OCI-LY1 (cell line): ENCODE results near the gene MRPS22.

Experiments
- H2AFZ ChIP-seq: fragments of 200-600 bp; sonication (generic), shearing (Covaris generic); 2 replicates; pipeline ENCODE4 v1.6.0; 2014; ENCODE audit warnings: antibody characterized with exemption, mild to moderate bottlenecking, low read length
- H3F3A ChIP-seq: fragments of 200-600 bp; sonication (generic), shearing (Covaris generic); 2 replicates; pipeline ENCODE4 v1.6.0; 2014; ENCODE audit warnings: mild to moderate bottlenecking, antibody characterized with exemption, low read length, moderate library complexity; ENCODE audit not compliant: insufficient read depth
- H3K27ac ChIP-seq: fragments of 200-600 bp; sonication (generic); 2 replicates; pipeline ENCODE4 v1.5.1; 2014; ENCODE audit warnings: low read length, mixed run types, mild to moderate bottlenecking, low read depth; ENCODE audit not compliant: poor library complexity, severe bottlenecking
- H3K27me3 ChIP-seq: fragments of 200-600 bp; sonication (generic); 2 replicates; pipeline ENCODE4 v1.6.0; 2014; ENCODE audit warnings: antibody characterized with exemption, mild to moderate bottlenecking, low read length, moderate library complexity; ENCODE audit not compliant: insufficient read depth
- H3K36me3 ChIP-seq: fragments of 200-600 bp; sonication (generic); 2 replicates; pipeline ENCODE4 v1.6.1; 2014; ENCODE audit warnings: mild to moderate bottlenecking, antibody characterized with exemption, low read length, moderate library complexity, mixed read lengths; ENCODE audit not compliant: insufficient read depth
- H3K4me1 ChIP-seq: fragments of 200-600 bp; sonication (generic); 2 replicates; pipeline ENCODE4 v1.5.1; 2014; ENCODE audit warnings: mild to moderate bottlenecking, low read length, moderate library complexity; ENCODE audit not compliant: insufficient read depth, severe bottlenecking
- H3K4me2 ChIP-seq: fragments of 200-600 bp; sonication (generic), shearing (Covaris generic); 2 replicates; pipeline ENCODE4 v1.6.1; 2014; ENCODE audit warnings: low read length
- H3K4me3 ChIP-seq: fragments of 200-600 bp; sonication (generic); 2 replicates; pipeline ENCODE4 v1.5.1; 2014; ENCODE audit warnings: low read length, low read depth, mild to moderate bottlenecking, mixed read lengths; ENCODE audit not compliant: poor library complexity, severe bottlenecking
- H3K79me2 ChIP-seq: fragments of 200-600 bp; shearing (Covaris generic); 2 replicates; pipeline ENCODE4 v1.6.1; 2016; ENCODE audit warnings: mixed run types, low read length, mixed read lengths; ENCODE audit not compliant: insufficient read depth
- H3K9ac ChIP-seq: fragments of 200-600 bp; sonication (generic), shearing (Covaris generic); 2 replicates; pipeline ENCODE4 v1.6.1; 2014; ENCODE audit warnings: mild to moderate bottlenecking, low read length, mixed read lengths
- H3K9me2 ChIP-seq: fragments of 200-600 bp; sonication (generic), shearing (Covaris generic); 2 replicates; pipeline ENCODE4 v1.6.1; 2014; ENCODE audit warnings: low read depth, mild to moderate bottlenecking, low read length, mixed read lengths
- H3K9me3 ChIP-seq: fragments of 200-600 bp; shearing (Covaris generic); 2 replicates; pipeline ENCODE4 v1.6.1; 2014; ENCODE audit warnings: low read length, mixed read lengths
- H4K20me1 ChIP-seq: fragments of 200-600 bp; sonication (generic), shearing (Covaris generic); 2 replicates; pipeline ENCODE4 v1.6.0; 2016; ENCODE audit warnings: mild to moderate bottlenecking, low read length; ENCODE audit not compliant: insufficient read depth
- EZH2 ChIP-seq: fragments of 200-600 bp; sonication (generic), shearing (Covaris generic); IDR thresholded peaks from 2 replicates; pipeline ENCODE4 v1.8.0; 2017; ENCODE audit warnings: borderline replicate concordance, mixed run types, mild to moderate bottlenecking, antibody characterized with exemption, low read length, moderate library complexity, mixed read lengths
- TF ChIP-seq, protein P1 (sequence below): fragments of 200-600 bp; sonication (generic), shearing (Covaris generic); IDR thresholded peaks from 2 replicates; pipeline ENCODE4 v1.5.1; 2017; ENCODE audit warnings: mild to moderate bottlenecking, antibody characterized with exemption, low read length, moderate library complexity, mixed read lengths

MRPS22 gene

GRCh38 chr3:139354661-139355060 lies 10.8 kb downstream of the MRPS22 start:
- Histone ChIP-seq H3K27me3 (no peaks in the 10 kb centered on the region), H3K36me3 (peaks cover 98% of the 10 kb centered on the region), H3K79me2 (no peaks in the 10 kb centered on the region), H3K4me3 (no peak overlapping the region), H3K4me2 (no peak overlapping the region), H3K9ac (no peak overlapping the region), H3F3A (no peaks in the 10 kb centered on the region), H4K20me1 (no peaks in the 10 kb centered on the region), H3K9me2 (no peaks in the 10 kb centered on the region), H2AFZ (no peak overlapping the region), H3K4me1 (no peaks in the 10 kb centered on the region), H3K9me3 (no peaks in the 10 kb centered on the region), H3K27ac (no peak overlapping the region)
- no peak for TF ChIP-seq EZH2
- TF ChIP-seq, protein P1, sequence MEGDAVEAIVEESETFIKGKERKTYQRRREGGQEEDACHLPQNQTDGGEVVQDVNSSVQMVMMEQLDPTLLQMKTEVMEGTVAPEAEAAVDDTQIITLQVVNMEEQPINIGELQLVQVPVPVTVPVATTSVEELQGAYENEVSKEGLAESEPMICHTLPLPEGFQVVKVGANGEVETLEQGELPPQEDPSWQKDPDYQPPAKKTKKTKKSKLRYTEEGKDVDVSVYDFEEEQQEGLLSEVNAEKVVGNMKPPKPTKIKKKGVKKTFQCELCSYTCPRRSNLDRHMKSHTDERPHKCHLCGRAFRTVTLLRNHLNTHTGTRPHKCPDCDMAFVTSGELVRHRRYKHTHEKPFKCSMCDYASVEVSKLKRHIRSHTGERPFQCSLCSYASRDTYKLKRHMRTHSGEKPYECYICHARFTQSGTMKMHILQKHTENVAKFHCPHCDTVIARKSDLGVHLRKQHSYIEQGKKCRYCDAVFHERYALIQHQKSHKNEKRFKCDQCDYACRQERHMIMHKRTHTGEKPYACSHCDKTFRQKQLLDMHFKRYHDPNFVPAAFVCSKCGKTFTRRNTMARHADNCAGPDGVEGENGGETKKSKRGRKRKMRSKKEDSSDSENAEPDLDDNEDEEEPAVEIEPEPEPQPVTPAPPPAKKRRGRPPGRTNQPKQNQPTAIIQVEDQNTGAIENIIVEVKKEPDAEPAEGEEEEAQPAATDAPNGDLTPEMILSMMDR, result no peak

DNA sequence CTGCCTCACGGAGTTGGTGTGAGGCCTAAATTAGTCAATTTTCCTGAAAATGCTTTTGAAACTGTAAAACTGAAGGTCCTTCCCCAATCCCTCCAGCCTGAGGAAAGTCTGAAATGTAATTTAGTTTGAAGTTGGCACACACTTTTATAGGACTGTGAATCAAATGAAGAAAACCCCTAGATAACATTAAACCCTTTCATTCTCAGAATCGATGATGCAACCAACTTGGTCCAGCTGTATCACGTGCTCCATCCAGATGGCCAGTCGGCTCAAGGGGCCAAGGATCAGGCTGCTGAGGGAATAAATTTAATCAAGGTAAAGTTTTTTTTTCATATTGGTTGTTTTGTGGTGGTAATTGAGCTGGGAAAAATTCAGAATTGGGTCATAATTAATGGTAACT lies 11.7 kb downstream of the MRPS22 start:
- TF ChIP-seq EZH2, result no peak
- TF ChIP-seq, protein P1, result no peak
- Histone ChIP-seq H3K79me2 (no peaks in the 10 kb centered on the region), H4K20me1 (no peaks in the 10 kb centered on the region), H3K36me3 (peaks cover 99% of the 10 kb centered on the region), H2AFZ (no peak overlapping the region), H3K27me3 (no peaks in the 10 kb centered on the region), H3K4me3 (no peak overlapping the region), H3K9ac (no peak overlapping the region), H3K27ac (no peak overlapping the region), H3K9me2 (no peaks in the 10 kb centered on the region), H3K4me2 (no peak overlapping the region), H3K4me1 (no peaks in the 10 kb centered on the region), H3K9me3 (no peaks in the 10 kb centered on the region), H3F3A (no peaks in the 10 kb centered on the region)

DNA sequence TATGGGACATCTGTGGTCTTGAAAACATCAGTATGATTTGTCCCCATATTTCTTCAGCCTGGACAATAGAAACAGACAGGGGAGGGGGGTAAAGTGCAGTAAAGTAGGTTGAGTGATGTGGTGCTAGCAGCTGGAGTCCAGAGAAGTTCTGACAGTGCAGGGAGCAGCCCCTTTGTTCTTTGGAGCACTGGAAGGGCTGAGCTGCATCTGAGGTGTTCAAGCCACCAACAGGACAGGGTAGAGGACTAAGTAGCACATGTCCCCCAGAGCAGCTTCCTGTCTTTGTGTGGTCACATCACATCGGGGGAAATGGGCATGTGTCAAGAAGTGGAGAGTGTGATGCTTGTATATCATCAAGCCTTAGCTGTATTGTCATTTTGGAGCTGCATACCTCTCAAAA lies 12.1 kb downstream of the MRPS22 start:
- TF ChIP-seq, protein P1, result no peak
- TF ChIP-seq EZH2, result no peak
- Histone ChIP-seq H3K9ac (no peak overlapping the region), H3K9me2 (no peaks in the 10 kb centered on the region), H3K27ac (no peak overlapping the region), H3K27me3 (no peaks in the 10 kb centered on the region), H3K36me3 (peaks cover 99% of the 10 kb centered on the region), H3K4me1 (no peaks in the 10 kb centered on the region), H3K4me3 (no peak overlapping the region), H3K4me2 (no peak overlapping the region), H3K79me2 (no peaks in the 10 kb centered on the region), H4K20me1 (no peaks in the 10 kb centered on the region), H3F3A (no peaks in the 10 kb centered on the region), H3K9me3 (no peaks in the 10 kb centered on the region), H2AFZ (no peak overlapping the region)
